ENCODE results near the gene ATG16L1.

The ATG16L1 gene

DNA sequence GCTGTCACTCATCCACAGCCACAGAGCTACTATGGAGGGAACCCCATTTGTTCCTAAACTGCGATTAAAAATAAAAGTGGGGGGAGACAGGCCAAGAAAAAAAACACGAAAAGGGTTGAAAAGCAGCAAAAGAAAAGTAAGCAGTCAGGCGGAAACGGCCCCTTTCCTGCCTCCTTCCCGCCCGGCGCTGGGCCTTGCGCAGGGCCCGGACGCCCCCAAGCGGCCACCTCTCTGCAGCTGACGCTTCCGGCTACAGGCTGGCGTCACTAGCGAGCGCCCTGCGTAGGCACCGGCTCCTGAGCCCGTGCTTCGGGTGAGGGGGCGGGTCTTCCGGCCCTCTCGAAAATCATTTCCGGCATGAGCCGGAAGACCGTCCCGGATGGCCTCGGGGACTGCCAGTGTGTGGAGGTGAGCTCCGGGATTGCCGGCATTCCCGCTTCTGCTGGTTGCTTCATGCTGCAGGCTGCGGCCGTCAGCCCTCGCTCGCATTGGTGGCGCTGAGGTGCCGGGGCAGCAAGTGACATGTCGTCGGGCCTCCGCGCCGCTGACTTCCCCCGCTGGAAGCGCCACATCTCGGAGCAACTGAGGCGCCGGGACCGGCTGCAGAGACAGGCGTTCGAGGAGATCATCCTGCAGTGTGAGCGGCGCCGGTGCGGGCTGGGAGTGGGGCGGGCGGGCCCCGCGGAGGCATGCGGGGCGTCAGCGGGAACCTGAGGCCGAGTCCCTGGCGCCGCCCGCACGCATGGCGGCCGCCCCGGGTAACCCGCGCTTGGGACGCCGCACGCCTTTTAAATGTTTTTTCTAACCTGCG is at the start of gene ATG16L1:
ATG16L1 (plus strand) TSS at position 368 of the 811 bp plus-strand sequence; CDS start at position 523, 155 bp downstream.
- peak; percentile 93 for DNase-seq

DNA sequence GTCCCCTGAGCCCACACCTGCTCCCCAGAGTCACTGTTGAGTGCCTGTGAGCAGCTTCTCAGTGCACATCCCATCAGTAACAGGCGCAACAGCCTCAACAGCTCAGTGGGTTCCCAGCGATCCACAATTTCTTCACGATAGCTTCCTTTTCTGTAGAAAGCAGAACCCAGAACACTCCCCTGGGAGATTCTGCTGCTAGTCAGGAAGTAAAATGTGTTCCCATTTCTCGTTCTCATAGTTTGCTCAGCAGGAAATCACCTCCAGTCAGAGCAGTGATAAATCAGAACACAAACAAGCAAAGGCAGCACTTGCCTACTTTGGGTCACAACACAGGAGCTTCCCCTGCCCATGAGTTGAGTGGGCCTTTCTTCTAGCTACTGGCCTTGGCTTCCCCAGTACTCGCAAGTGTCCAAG is 48.9 kb upstream of the ATG16L1 start:
- no peak for DNase-seq

DNA sequence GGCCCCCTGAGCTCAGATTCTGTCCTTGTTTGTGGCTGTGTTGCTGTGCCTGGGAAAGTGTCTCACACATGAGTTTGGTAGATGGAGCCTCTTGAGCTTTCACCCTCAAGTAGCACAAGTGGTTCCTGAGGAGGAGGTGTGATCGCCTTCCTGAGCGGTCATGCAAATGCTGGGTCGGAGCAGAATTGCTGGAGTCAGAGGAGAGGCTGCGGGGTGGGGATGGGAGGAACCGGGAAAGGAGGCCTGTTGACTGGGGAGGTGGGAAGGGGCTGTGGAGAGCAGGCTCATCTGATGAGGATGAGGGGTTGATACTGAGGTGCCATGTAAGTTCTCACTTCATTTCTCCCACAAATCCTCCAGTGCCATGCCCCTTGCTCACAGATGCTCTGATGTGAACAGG is 48.4 kb upstream of the ATG16L1 start:
- DNase-seq = no peak

DNA sequence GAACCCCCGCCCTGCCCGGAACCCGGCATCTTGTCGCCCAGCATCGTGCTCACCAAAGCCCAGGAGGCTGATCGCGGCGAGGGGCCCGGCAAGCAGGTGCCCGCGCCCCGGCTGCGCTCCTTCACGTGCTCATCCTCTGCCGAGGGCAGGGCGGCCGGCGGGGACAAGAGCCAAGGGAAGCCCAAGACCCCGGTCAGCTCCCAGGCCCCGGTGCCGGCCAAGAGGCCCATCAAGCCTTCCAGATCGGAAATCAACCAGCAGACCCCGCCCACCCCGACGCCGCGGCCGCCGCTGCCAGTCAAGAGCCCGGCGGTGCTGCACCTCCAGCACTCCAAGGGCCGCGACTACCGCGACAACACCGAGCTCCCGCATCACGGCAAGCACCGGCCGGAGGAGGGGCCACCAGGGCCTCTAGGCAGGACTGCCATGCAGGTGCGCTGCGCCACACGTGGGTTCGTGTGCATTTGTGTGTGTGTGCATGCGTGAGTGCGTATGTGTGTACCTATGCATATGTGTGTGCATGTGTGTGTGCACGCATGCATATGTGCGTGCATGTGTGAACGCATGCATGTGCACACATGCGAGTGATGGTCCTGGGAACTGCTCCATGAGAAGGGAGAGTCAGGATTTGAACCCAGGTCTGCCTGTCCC is 47.1 kb upstream of the ATG16L1 start:
- no peak for DNase-seq

DNA sequence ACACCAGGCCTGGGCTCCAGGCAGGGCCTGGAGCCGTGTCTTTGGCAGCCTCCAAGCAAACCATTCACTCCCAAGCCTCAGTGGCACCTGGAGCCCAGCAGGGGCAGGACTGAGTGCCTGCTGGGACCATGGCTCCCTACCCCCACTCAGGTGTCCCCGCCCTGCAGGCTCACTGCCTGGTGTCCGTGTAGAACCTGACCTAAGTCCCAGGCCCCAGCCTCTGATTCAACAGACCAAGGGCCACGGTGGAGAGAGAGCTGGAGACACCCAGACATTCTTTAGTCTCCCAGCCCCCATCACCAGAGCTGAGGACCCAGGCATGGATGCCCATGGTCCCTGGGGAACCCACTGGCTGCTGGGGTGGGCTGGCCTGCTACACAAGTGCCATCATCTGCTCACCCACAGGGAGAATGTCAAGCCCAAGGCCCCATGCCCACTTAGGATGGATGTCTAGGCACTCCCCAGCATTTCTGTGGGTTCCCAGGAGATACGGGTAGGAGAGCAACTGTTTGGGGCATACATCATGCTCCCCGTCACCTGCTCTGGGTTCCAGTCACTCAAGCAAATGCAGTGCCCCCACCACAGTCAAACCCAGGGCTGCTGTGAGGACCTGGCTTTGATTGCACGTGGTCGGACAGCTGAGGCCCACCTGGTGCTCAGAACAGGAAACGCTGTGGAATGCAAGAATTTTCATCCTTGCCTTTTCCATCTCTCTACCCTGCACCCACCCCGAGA is 42.9 kb upstream of the ATG16L1 start:
- no peak for DNase-seq

DNA sequence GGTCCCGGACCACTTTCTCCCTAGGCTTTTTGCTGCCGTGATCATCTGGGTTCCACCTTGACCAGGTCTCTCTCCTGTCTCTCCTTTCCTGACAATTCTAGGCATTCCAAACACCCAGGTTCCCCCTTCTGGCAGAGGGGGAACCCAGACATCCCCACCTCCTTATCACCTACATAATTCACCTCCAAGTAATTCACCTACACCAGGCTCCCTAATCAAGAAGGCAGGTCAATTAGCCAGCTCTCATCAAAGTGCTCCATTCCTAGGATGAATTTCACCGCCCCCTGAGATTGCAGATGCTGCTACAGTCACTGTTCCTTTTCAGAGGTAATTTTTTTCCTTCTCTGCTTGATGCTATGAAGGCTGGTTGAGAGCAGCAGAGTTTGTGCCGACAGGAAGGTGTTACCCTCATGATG is 42.3 kb upstream of the ATG16L1 start:
- no peak for DNase-seq

DNA sequence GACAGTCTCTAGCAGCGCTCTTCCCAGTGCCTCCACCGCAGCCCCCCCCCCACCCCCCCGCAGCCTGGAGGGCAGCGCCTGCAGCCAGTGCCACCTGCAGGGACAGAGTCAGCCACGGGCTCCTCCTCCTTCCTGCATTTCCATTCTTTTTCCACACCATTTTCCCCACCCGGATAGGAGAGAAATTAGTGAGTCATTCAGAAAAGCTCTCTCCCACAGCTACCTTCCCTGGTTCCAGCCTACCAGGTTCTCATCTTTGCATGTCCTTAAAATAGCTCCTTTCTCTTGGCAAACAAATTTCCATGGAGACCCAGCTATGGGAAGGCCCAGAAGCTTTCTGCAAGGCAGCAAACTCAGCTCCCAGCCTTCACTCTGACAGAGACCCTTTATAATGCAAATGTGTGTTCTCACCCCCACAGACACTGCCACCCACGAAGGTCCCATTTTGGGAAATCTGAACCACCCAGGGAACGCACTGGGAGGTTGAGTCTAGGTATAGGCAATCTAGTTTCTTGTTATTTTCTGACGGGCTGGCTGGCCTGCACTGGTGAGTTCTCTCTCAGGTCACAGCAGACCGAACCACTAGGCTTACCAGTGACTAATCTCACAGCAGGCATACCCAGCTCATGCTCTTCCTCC is 41.8 kb upstream of the ATG16L1 start:
- DNase-seq = no peak

DNA sequence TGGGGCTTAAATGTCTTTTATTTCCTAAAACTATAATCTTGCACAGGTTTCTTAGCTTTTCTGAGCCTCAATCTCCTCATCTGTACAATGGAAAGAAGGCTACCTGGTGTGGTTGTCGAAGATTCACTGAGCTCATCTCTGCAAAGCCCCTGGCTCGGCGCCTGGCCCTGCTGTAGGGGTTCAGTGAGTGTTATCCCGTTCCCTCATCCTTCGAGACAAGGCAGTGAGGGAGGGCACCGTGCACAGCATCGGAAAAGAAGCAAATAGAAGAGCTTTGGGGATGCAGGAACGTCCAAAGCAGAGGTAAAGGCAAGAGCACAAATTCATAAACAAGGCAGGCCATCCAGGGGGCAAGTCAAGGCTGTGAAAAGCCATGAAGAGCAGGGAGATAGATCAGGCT is 41.2 kb upstream of the ATG16L1 start:
- DNase-seq = no peak

DNA sequence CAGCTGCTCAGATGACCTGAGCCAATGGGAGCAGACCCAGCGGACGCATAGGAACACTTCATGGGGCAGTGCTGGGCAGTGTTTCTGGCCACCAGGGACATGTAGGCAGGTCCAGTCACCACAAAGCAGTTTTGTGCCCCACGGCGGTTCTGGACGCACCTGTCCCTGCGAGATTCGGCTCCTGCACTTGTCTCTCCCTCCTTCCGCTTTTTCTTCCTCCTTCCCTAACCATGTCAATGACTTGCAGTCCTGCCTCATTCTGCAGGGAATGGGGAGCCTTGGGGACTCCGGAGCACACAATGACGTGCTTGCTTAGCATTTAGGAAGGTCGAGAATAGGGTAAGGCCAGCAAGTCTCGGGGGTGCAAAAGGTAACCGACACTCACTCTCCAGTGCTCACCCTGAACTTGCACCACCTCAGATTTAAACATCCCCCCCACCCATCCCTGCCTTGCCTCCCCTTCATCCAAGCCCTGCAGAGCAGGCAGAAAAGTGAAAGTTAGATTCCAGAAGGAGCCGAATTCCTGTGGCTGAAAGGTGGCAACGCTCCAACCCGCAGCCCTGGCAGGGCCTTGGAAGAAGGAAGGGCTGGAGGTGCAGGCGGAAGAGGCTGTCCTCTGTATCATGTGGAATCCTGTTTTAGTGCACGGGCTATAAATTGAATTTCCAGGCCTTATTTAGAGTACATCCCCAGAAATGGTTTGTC is 40.5 kb upstream of the ATG16L1 start:
- DNase-seq = no peak

DNA sequence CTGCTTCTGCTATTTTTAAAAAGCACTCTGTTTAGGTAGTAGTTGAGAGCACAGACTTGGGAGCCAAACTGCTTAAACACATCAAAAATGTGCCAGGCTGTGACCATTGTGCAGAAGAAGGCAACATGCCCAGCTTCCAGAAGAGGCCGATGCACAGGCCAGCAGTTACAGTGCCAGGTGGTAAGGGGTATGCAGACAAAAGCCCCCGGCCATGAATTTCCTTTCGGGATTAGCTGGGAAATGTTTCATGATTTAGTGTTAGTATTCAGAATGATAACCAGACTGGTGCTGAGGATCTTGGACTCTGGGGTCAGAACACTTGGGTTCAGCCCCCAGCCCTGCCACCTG is 40.0 kb upstream of the ATG16L1 start:
- no peak for DNase-seq

DNA sequence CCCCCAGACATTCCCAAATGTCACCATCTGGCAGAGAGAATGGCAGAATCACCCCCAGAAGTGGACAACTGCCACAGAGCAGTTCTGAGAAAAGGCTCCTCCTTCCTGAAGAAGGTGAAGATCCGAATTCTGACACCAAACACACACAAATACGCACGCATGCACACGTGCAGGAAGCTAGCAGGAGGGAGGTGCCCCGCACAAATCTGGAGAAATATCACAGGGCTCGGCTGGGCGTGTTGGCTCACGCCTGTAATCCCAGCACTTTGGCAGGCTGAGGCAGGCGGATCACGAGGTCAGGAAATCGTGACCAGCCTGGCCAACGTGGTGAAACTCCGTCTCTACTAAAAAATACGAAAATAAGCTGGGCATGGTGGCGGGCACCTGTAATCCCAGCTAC is 38.5 kb upstream of the ATG16L1 start:
- DNase-seq = no peak

DNA sequence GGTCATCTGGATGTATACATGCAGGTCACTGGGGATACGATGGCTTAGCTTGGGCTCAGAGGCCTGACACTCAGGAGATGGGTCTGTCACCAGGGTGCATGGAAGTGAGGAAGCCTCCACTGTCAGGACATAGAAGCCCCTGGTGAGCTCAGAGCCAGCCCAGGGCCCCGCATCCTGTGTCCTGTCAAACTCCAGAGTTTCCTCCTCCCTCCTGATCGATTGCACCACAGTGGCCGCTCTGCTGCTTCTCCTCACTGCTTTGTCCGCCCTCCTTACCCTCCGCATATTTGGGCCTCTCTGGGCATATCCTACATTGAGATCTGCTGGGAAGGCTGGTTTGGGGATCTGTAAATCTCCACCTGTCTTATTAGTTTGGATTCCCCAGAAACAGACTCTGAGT is 37.5 kb upstream of the ATG16L1 start:
- no peak for DNase-seq

DNA sequence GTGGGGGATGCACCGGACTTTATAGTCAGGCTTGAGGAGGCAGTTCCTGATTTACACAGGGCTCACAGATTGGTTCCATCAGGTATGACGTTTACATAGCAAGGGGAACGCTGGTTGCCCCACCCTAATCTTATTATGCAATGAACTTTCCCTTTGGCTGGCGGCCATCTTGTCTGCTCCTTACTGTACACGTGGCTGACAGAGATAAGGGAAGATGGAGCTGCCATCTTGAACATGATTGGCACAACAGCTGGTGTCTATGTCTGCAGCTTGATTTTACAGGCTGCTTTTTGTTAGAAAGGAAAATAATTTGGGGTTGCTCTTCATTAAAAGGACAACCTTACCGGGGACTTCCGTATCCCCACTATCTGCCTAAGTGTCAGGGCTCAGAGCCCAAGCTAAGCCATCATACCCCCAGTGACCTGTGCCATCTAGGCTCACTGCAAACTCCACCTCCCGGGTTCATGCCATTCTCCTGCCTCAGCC is 33.5 kb upstream of the ATG16L1 start:
- no peak for DNase-seq

DNA sequence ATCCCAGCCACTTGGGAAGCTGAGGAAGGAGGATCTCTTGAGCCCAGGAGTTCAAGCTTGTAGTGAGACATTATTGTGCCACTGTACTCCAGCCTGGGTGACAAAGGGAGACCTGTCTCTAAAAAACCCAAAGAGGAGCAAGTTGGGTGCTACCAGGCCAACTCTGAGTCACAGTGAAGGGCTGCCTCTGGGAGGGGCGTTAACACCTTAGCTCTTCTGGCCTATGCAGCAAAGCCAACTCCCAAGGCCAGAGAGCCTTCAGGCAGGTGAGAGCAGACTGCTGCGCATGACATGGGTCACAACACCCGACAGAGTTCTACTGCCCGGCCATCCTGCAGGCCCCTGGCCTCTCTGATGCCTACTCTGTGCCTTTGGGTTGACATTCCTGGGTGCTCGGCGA is 32.6 kb upstream of the ATG16L1 start:
- no peak for DNase-seq

DNA sequence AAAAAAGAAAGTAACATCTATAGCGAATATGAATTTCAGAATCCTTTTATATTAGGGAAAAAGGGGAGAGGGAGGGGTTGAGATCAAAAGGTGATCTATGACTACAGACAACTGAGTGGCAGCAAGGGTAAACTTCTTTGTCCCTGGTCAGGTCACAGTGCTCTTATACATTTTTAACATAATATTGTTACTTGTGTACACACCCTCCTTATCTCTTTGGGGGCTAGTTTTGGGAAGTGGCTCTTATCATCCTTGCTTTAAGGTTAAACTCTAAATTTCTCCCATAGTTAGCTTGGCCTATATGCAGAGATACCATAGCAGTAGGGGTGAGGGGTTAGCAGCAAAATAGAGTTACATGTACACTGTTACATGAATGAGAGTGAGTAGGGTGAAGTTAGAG is 31.6 kb upstream of the ATG16L1 start:
- no peak for DNase-seq

DNA sequence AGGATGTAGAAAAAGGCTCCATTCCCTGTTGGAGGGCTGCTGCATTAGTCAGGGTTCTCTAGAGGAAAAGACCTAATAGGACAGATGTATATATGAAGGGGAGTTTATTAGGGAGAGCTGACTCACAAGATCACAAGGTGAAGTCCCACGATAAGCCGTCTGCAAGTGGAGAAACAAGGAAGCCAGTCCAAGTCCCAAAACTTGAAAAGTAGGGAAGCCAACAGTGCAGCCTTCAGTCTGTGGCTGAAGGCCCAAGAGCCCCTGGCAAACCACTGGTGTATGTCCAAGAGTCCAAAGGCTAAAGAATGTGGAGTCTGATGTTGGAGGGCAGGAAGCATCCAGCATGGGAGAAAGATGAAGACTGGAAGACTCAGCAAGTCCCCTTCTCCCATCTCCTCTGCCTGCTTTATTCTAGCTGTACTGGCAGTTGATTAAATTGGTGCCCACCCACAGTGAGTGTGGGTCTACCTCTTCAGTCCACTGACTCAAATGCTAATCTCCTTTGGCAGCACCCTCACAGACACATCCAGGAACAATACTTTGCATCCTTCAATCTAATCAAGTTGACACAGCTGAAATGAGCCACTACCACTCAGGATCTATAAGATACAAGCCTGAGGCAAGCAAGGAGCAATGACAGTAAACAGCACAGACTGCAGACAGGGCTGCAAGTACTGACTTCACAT is 30.0 kb upstream of the ATG16L1 start:
- no peak for DNase-seq

DNA sequence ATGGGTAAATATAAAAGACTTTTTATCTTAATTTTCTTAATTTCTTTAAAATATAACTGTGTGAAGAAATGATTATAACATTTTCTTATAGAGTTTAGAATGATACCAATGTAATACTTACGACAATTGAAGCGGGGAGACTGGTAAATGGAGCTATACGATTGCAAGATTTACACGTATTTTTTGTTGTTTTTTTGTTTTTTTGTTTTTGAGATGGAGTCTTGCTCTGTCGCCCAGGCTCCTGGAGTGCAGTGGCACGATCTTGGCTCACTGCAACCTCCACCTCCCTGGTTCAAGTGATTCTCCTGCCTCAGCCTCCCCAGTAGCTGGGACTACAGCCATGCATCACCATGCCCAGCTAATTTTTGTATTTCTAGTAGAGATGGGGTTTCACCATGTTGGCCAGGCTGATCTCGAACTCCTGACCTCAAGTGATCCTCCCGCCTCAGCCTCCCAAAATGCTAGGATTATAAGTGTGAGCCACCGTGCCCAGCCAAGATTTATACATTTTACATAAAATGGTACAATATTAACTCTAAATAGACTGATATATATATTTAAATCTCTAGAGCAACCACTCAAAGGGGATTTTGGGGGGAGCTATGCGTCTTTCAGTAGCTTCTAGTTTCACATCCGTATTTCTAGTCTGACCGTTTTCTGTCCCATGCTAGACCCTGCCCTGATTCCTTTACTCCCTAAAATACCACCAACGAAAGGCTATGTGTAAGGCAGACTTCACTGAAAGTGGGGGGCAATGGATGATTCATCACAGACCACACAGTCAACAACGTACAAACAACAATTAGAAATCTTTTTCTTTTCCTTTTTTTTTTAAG is 28.2 kb upstream of the ATG16L1 start:
- DNase-seq = no peak

DNA sequence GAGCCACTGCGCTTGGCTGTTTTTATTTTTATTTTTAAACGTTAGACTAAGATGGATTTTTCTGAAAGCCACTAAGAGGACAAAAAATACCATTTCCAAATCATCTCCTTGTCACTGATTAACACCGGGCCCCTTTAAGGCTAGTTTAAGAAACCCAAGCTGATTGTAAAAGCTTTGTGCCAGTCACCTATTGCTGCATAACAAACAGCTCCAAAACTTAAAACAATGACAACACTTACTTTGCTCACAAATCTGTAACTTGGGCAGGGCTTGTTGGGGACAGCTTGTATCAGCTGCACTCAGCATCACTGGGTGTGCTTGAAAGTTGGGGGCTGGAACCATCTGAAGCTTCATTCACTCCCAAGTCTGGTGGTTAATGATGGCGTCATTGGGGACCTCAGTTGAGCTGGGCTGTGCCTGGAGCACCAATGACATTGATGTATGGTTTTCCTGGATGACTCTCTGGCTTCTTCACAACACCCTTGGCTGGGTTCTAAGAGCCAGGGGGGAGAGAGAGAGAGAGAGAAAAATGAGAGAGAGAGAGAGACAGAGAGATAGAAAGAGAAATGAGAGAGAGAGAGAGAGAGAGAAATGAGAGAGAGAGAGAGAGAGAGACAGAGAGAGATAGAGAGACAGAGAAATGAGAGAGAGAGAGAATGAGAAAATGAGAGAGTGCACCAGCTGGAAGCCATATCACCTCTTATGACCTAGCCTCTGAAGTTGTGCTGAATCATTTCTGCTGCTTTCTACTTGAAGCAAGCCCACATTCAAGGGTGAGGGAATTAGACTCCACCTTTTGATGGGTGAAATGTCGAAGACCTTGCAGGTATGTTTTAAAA is 26.0 kb upstream of the ATG16L1 start:
- DNase-seq = no peak

DNA sequence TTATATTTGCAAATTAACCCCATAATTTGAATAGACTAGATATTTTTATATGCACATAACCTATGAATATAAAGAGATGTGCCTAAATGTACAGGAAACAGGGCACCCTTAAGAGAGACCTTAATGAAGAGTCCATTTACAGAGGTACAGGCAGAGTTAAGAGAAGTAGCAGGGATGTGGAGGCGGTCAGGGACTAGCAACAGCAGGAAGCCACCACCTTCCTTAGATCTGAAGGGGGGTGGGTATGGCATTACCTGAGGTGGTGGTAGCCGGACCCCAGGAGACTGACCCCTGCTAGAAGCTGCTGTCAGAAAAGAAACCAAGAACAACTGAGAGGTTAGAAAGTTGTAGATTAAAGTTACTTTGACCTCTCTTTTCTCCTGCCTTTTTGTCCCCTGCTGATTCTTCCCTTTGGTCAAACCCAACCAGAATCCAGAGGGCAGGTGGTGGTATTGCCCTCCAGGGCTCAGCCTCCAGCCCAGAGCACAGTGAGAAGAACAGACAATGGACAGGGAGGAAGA is 24.9 kb upstream of the ATG16L1 start:
- DNase-seq = no peak
